Mesenteric fat pad (tissue), 1 donor: Measurements from ENCODE around the gene ABLIM3. TPM values are rescaled to one million over a fixed set of nuclear protein-coding genes. Genes with fewer than 3 reads are reported as not detected.

Source experiments
- DNase-seq: peaks from one replicate; pipeline ENCODE4 v3.0.0-alpha.2; 2020; ENCODE audit warnings: low spot score
- total RNA-seq: library from RNA; stranded (reverse); fragmentation: NEBNext Ultra II Directional; extraction: Animal tissue kit (Norgen Biotek cat#: 25700); gene quantifications from one replicate; pipeline ENCODE4 v1.2.1, GENCODE V29; 2021
- donor health status: DM: yes; HTN: yes; CAD: no.

ABLIM3 gene
- total RNA-seq, 1 donor from 2014 or later: 190 TPM

- DNase-seq: no peak
Measured at GRCh38 chr5:149133795-149134777, 7.2 kb upstream of the ABLIM3 start.

GRCh38 chr5:149134778-149135500 is 6.4 kb upstream of the ABLIM3 start:
- DNase-seq: no peak

- DNase-seq: no peak
Measured at GRCh38 chr5:149135536-149136201, 5.6 kb upstream of the ABLIM3 start.

GRCh38 chr5:149138182-149138923 is 2.9 kb upstream of the ABLIM3 start:
- no peak for DNase-seq

- DNase-seq: no peak
Measured at GRCh38 chr5:149140197-149141002, 893 bp upstream of the ABLIM3 start.

GRCh38 chr5:149141957-149142851 is 911 bp downstream of the ABLIM3 start:
- DNase-seq: no peak

- DNase-seq: no peak
Measured at GRCh38 chr5:149143470-149143869, 2.2 kb downstream of the ABLIM3 start.

- DNase-seq: no peak
Measured at GRCh38 chr5:149144637-149145036, 3.3 kb downstream of the ABLIM3 start.

GRCh38 chr5:149145138-149145537 is 3.8 kb downstream of the ABLIM3 start:
- no peak for DNase-seq

GRCh38 chr5:149147676-149148075 is 6.4 kb downstream of the ABLIM3 start:
- DNase-seq: no peak

- no peak for DNase-seq
Measured at GRCh38 chr5:149149942-149150341, 8.6 kb downstream of the ABLIM3 start.

- DNase-seq: no peak
Measured at GRCh38 chr5:149150457-149150856, 9.2 kb downstream of the ABLIM3 start.

- no peak for DNase-seq
Measured at GRCh38 chr5:149151717-149152116, 10.4 kb downstream of the ABLIM3 start.

- no peak for DNase-seq
Measured at GRCh38 chr5:149152317-149152746, 11.0 kb downstream of the ABLIM3 start.

GRCh38 chr5:149153193-149153750 is 12.0 kb downstream of the ABLIM3 start:
- DNase-seq: no peak

GRCh38 chr5:149153751-149154610 is 12.7 kb downstream of the ABLIM3 start:
- DNase-seq: no peak

GRCh38 chr5:149154650-149155049 is 13.4 kb downstream of the ABLIM3 start:
- DNase-seq: no peak
